ENCODE data around the gene SLC4A7. TPM values are rescaled to one million over a fixed set of nuclear protein-coding genes. Genes with fewer than 3 reads are reported as not detected.

The SLC4A7 gene
- total and polyA plus RNA-seq, 5 donors: 3.5 to 20.6 (median 17.7) TPM

- 81% methylated on average over 3 of the region's 3 CpGs for WGBS
- Histone ChIP-seq H3K9me3 (ENCODE audit: control insufficient read depth, low read length) (no peaks in the 10 kb centered on the region), H3K27me3 (ENCODE audit: control insufficient read depth, insufficient read depth) (no peaks in the 10 kb centered on the region), H3K27ac (ENCODE audit: low read length) (no peak overlapping the region), H3K4me3 (ENCODE audit: low read length) (no peak overlapping the region), H3K4me1 (ENCODE audit: control insufficient read depth, insufficient read depth, low read length) (no peaks in the 10 kb centered on the region)
- intact Hi-C loops (cut with DNase I): no loop called here
- DNase-seq (no peak), ATAC-seq (no peak)
These were observed 127.2 kb downstream of the SLC4A7 start for GRCh38 chr3:27356976-27357375.

- WGBS: 70% methylated on average over 4 of the region's 4 CpGs
These were observed 129.5 kb downstream of the SLC4A7 start for GRCh38 chr3:27354588-27355203.

GRCh38 chr3:27354161-27354560, 130.0 kb downstream of the SLC4A7 start:
- Histone ChIP-seq H3K9me3 (ENCODE audit: control insufficient read depth, low read length) (no peaks in the 10 kb centered on the region), H3K27ac (ENCODE audit: low read length) (no peak overlapping the region), H3K4me3 (ENCODE audit: low read length) (no peak overlapping the region), H3K27me3 (ENCODE audit: control insufficient read depth, insufficient read depth) (no peaks in the 10 kb centered on the region), H3K4me1 (ENCODE audit: control insufficient read depth, insufficient read depth, low read length) (no peaks in the 10 kb centered on the region)
- 65% methylated on average over 5 of the region's 5 CpGs for WGBS
- no peak for ATAC-seq
- intact Hi-C loops (cut with DNase I): no loop called here
- no peak for DNase-seq

More at GRCh38 chr3:27354588-27355203, 129.5 kb downstream of the SLC4A7 start:
- Histone ChIP-seq H3K27me3 (ENCODE audit: control insufficient read depth, insufficient read depth) (no peaks in the 10 kb centered on the region), H3K27ac (ENCODE audit: low read length) (no peak overlapping the region), H3K4me3 (ENCODE audit: low read length) (no peak overlapping the region), H3K4me1 (ENCODE audit: control insufficient read depth, insufficient read depth, low read length) (no peaks in the 10 kb centered on the region), H3K9me3 (ENCODE audit: control insufficient read depth, low read length) (no peaks in the 10 kb centered on the region)
- DNase-seq (no peak), ATAC-seq (no peak)
- intact Hi-C loops (cut with DNase I): no loop called here

- no peak for DNase-seq
- intact Hi-C loops (cut with DNase I): no loop called here
- Histone ChIP-seq H3K4me1 (ENCODE audit: control insufficient read depth, insufficient read depth, low read length) (no peaks in the 10 kb centered on the region), H3K27ac (ENCODE audit: low read length) (no peak overlapping the region), H3K27me3 (ENCODE audit: control insufficient read depth, insufficient read depth) (no peaks in the 10 kb centered on the region), H3K9me3 (ENCODE audit: control insufficient read depth, low read length) (no peaks in the 10 kb centered on the region), H3K4me3 (ENCODE audit: low read length) (no peak overlapping the region)
- no peak for ATAC-seq
- WGBS: 81% methylated on average over 1 of the region's 1 CpG
These were observed 131.0 kb downstream of the SLC4A7 start for GRCh38 chr3:27353221-27353620.

- H3K27me3 ChIP-seq (ENCODE audit: control insufficient read depth, insufficient read depth): no peaks in the 10 kb centered on the region
- no peak for ATAC-seq
- H3K4me3 ChIP-seq (ENCODE audit: low read length): no peak overlapping the region
- H3K9me3 ChIP-seq (ENCODE audit: control insufficient read depth, low read length): no peaks in the 10 kb centered on the region
- H3K27ac ChIP-seq (ENCODE audit: low read length): no peak overlapping the region
- intact Hi-C loops (cut with DNase I): no loop called here
- no peaks in the 10 kb centered on the region for H3K4me1 ChIP-seq (ENCODE audit: control insufficient read depth, insufficient read depth, low read length)
- 84% methylated on average over 3 of the region's 3 CpGs for WGBS
- no peak for DNase-seq
These were observed 132.1 kb downstream of the SLC4A7 start for GRCh38 chr3:27352047-27352446.

- Histone ChIP-seq H3K27ac (ENCODE audit: low read length) (no peak overlapping the region), H3K27me3 (ENCODE audit: control insufficient read depth, insufficient read depth) (no peaks in the 10 kb centered on the region), H3K4me3 (ENCODE audit: low read length) (no peak overlapping the region), H3K4me1 (ENCODE audit: control insufficient read depth, insufficient read depth, low read length) (no peaks in the 10 kb centered on the region), H3K9me3 (ENCODE audit: control insufficient read depth, low read length) (no peaks in the 10 kb centered on the region)
- ATAC-seq (no peak), DNase-seq (no peak)
- WGBS: 85% methylated on average over 3 of the region's 3 CpGs
- intact Hi-C loops (cut with DNase I): no loop called here
These were observed 134.4 kb downstream of the SLC4A7 start for GRCh38 chr3:27349832-27350231.

GRCh38 chr3:27345959-27346865, 138.0 kb downstream of the SLC4A7 start:
- intact Hi-C loops (cut with DNase I): no loop called here
- ATAC-seq: peak; percentile 73 to 78
- 67% methylated on average over 11 of the region's 11 CpGs for WGBS
- Histone ChIP-seq H3K4me3 (ENCODE audit: low read length) (no peak overlapping the region), H3K9me3 (ENCODE audit: control insufficient read depth, low read length) (no peaks in the 10 kb centered on the region), H3K27me3 (ENCODE audit: control insufficient read depth, insufficient read depth) (no peaks in the 10 kb centered on the region), H3K4me1 (ENCODE audit: control insufficient read depth, insufficient read depth, low read length) (no peaks in the 10 kb centered on the region), H3K27ac (ENCODE audit: low read length) (no peak overlapping the region)
- no peak for DNase-seq

GRCh38 chr3:27345493-27345892, 138.7 kb downstream of the SLC4A7 start:
- H3K4me3 ChIP-seq (ENCODE audit: low read length): no peak overlapping the region
- WGBS: 64% methylated on average over 5 of the region's 5 CpGs

GRCh38 chr3:27345045-27345444, 139.1 kb downstream of the SLC4A7 start:
- H3K4me1 ChIP-seq (ENCODE audit: control insufficient read depth, insufficient read depth, low read length): no peaks in the 10 kb centered on the region

More at GRCh38 chr3:27345493-27345892, 138.7 kb downstream of the SLC4A7 start:
- Histone ChIP-seq H3K9me3 (ENCODE audit: control insufficient read depth, low read length) (no peaks in the 10 kb centered on the region), H3K27ac (ENCODE audit: low read length) (peak overlapping the region; percentile 37), H3K4me1 (ENCODE audit: control insufficient read depth, insufficient read depth, low read length) (no peaks in the 10 kb centered on the region), H3K27me3 (ENCODE audit: control insufficient read depth, insufficient read depth) (no peaks in the 10 kb centered on the region)
- DNase-seq (no peak), ATAC-seq (peak; percentile 35 to 46)
- intact Hi-C loops (cut with DNase I): no loop called here

GRCh38 chr3:27344192-27344591, 140.0 kb downstream of the SLC4A7 start:
- Histone ChIP-seq H3K4me3 (ENCODE audit: low read length) (no peak overlapping the region), H3K4me1 (ENCODE audit: control insufficient read depth, insufficient read depth, low read length) (no peaks in the 10 kb centered on the region), H3K27me3 (ENCODE audit: control insufficient read depth, insufficient read depth) (no peaks in the 10 kb centered on the region), H3K27ac (ENCODE audit: low read length) (no peak overlapping the region), H3K9me3 (ENCODE audit: control insufficient read depth, low read length) (no peaks in the 10 kb centered on the region)
- 93% methylated on average over 3 of the region's 3 CpGs for WGBS
- ATAC-seq: no peak
- DNase-seq: no peak
- intact Hi-C loops (cut with DNase I): no loop called here

More at GRCh38 chr3:27345045-27345444, 139.1 kb downstream of the SLC4A7 start:
- WGBS: 89% methylated on average over 2 of the region's 2 CpGs
- Histone ChIP-seq H3K27me3 (ENCODE audit: control insufficient read depth, insufficient read depth) (no peaks in the 10 kb centered on the region), H3K27ac (ENCODE audit: low read length) (no peak overlapping the region), H3K9me3 (ENCODE audit: control insufficient read depth, low read length) (no peaks in the 10 kb centered on the region), H3K4me3 (ENCODE audit: low read length) (no peak overlapping the region)
- ATAC-seq (no peak), DNase-seq (no peak)
- intact Hi-C loops (cut with DNase I): no loop called here

GRCh38 chr3:27342267-27342666, 141.9 kb downstream of the SLC4A7 start:
- no peaks in the 10 kb centered on the region for H3K27me3 ChIP-seq (ENCODE audit: control insufficient read depth, insufficient read depth)
- no peak overlapping the region for H3K27ac ChIP-seq (ENCODE audit: low read length)
- 62% methylated on average over 1 of the region's 1 CpG for WGBS
- intact Hi-C loops (cut with DNase I): no loop called here
- H3K9me3 ChIP-seq (ENCODE audit: control insufficient read depth, low read length): no peaks in the 10 kb centered on the region
- no peak for ATAC-seq
- DNase-seq: no peak
- no peaks in the 10 kb centered on the region for H3K4me1 ChIP-seq (ENCODE audit: control insufficient read depth, insufficient read depth, low read length)
- H3K4me3 ChIP-seq (ENCODE audit: low read length): no peak overlapping the region

All from right cardiac atrium (tissue), 5 donors.